A549 treated with CpdA at 1 μM for 4 hours (cell line): Measurements from ENCODE around the gene FAM222B. TPM values are rescaled to one million over a fixed set of nuclear protein-coding genes. Genes with fewer than 3 reads are reported as not detected.

Experiments
- total RNA-seq: library from RNA; stranded (reverse); fragments of 200-300 nt; extraction: Qiagen RNA extraction; gene quantifications from 5 replicates; pipeline ENCODE4 v1.2.3, GENCODE V29; 2022; ENCODE audit warnings: low read depth

FAM222B gene, protein sequence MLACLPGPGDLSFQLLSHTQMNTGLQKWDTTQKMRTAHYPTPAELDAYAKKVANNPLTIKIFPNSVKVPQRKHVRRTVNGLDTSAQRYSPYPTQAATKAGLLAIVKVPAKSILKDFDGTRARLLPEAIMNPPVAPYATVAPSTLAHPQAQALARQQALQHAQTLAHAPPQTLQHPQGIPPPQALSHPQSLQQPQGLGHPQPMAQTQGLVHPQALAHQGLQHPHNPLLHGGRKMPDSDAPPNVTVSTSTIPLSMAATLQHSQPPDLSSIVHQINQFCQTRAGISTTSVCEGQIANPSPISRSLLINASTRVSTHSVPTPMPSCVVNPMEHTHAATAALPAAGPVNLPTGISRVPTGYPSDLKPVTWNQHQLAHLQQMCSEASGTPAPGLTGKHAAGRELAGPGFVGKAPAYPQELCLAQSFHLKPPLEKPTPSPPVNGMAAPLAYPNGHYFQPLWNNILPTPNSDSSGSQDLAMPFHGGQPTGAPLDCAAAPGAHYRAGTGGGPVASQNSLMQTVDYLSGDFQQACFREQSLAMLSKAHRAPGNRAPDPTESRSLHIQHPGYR
- total RNA-seq: 17.4 to 22.4 TPM (median 20.1 TPM) in 5 replicates

DNA sequence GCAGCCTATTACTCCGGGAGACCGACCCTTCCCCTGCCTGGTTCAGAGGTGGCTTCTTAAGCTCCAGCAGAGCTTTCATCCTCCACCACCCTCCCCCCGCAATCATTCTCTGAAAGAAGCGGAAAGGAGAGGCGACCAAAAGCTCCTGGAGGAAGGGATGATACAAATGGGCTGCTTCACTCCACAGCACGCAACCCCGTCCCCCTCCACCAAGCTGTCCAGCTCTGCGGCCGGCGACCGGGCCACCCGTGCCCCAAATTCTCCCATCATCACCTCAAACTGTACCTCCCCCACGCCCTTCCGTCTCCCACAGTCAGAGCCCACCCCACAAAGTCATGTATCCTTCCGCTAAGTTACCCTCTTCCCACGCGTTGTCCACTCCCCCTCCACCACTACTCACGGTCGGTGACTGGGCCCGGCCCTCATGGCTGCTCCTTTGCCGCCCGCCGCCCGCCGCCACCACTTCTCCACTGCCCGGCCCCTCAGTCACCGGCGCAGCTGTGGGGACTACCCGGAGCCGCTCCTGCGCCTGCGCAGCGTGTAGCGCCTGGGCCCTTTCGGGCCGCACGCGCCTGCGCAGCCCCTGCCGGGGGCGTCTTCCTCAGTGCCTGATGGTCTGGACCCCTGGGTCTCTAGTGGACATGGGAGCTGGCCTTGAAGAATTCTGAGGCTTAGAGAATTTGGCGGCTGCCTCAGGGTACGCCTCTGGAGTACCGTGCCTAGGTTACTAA, at the start of gene FAM222B:
Gene FAM222B, minus strand, starts transcription at position 509 of the 731 bp plus-strand sequence. CDS start 76,123 bp downstream, outside the sequence.

DNA sequence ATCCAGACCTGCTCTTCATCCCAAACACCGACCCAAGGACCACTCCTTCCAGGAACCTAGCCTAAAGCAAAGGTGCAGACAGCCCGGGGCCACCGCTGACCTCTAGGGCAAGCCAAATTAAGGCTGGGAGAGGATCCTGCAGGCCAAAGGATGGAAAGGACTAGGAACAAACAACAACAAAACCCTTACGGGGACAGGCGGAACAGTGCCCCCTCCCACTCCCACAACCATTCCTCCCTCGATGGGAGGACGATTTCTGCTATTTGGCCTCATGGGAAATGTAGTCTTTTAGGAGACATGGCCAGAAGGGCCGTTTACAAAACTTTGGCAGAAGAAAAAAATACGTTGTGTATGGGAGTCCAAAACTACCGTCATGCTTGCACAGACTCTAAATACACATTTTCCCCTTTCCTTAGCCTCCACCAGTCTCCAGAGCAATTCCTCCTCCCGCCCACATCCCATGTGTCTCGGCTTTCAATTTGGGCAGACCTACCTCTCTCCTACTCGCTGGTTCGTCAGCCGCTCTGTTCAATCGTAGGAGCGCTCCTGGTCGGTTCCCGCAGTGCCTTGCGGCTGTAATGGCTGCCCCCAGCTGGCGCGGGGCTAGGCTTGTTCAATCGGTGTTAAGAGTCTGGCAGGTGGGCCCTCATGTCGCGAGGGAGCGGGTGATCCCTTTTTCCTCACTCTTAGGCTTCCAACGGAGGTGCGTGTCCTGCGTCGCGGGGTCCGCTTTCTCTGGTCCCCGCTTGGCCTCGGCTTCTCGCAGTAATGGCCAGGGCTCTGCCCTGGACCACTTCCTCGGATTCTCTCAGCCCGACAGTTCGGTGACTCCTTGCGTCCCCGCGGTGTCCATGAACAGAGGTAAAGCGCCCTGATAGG, 12.1 kb upstream of the FAM222B start, which contains the start of gene ERAL1:
Gene ERAL1, plus strand, starts transcription at position 560 of the 879 bp plus-strand sequence. Its CDS starts 19 bp downstream, at position 579.

DNA sequence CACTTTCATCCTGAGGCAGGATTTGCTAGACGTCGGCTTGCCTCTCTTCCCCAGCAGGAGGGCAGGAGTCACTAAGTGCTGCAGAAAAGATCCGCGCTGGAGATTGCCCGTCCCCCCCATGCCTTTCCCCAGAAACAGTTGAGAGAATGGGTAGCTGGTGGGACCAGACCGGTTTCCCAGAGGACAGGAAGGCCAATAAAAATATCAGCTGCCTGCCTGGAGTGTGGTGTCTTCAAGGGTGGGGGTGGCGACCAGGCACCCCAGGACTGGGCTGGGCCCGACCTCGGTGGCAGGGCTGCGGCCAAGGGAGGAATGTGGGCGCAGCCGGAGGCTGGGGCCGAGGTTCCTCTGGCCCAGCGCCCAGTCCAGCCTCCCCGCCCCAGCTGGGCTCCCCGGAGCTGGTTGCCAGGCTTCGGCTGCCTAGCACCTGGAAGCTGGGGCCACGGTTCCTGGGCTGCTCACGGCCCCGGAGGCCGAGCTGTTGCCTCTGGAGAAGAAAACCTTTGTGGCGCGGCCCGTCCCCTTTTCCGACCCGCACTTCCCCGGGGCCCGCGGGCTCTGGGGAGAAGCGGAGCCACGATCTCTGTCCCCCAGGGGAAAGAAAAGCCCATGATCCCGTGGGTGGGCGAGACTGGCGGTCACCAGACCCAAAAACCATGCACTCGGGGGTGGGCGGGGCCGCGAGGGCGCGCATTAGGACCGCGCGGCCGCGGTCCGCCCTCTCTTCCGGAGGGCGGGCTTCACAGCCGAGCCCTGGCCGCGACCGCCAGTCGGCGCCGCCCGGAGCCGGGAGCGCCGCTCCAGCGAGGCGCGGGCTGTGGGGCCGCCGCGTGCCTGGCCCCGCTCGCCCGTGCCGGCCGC, 99.1 kb downstream of the FAM222B start, which contains the start of gene TRAF4:
Gene TRAF4, plus strand, starts transcription at position 769 of the 861 bp plus-strand sequence. CDS start 102 bp downstream, outside the sequence.

DNA sequence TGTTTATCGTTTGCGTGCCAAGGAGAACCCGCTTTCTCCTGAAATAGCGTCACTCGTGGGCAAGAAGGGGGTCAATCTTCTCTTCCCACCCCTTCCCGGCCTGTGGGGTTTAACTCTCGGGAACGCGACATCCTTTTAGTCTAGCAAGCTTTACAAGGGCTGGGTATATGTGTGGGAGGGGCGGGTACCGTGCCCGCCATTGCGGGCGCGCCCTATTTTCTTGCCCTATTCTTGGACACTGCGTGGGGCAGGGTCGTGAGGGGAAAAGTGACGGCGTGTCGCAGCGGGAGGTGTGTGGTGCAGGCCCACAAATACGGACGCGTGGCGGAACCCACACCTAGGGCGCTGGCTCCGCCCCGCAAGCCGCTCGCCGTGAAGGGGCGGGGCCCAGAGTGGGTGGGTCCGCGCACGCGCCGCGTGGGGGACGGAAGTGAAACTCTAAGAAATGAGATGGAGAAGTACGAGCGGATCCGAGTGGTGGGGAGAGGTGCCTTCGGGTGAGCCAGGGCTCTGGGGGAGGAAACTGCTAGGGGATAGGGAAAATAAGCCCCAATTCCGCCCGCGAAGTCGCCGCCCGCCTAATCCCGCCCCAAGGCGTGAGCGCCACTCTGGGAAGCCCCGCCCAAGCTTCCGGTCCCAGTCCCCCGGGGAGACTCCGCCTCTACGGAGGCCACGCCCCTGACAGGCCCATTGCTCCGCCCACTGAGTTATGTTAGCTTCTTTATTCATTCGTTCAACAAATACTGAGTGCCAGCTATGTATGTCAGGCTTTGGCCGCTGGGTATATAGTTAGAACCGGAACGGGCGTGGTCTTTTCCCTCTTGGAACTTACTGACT, 114.0 kb downstream of the FAM222B start, which contains the start of gene NEK8:
Gene NEK8, plus strand, starts transcription at position 425 of the 837 bp plus-strand sequence. Its CDS starts 26 bp downstream, at position 451.

DNA sequence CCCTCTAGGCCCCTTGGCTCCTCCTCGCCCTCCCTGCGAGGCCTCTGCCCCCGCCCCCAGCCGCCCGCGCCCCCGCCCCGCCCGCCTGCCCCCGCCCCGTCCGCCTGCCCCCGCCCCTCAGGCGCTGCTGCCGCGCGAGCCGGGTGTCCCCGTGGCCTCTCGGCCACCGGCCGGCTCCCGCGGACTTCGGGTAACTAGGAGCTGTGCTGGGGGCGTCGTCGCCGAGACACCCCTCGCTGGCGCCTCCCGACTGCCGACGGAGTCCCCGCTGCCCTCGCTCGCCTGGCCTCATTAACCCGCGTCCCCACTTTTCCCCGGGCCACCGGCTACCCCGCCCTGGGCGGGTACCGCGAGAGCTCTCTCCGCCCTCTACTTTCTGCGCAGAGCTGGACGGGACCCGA, 116.4 kb downstream of the FAM222B start, which contains the start of gene TLCD1:
Gene TLCD1, minus strand, starts transcription at position 8 of the 401 bp plus-strand sequence. CDS start 136 bp downstream, outside the sequence.

DNA sequence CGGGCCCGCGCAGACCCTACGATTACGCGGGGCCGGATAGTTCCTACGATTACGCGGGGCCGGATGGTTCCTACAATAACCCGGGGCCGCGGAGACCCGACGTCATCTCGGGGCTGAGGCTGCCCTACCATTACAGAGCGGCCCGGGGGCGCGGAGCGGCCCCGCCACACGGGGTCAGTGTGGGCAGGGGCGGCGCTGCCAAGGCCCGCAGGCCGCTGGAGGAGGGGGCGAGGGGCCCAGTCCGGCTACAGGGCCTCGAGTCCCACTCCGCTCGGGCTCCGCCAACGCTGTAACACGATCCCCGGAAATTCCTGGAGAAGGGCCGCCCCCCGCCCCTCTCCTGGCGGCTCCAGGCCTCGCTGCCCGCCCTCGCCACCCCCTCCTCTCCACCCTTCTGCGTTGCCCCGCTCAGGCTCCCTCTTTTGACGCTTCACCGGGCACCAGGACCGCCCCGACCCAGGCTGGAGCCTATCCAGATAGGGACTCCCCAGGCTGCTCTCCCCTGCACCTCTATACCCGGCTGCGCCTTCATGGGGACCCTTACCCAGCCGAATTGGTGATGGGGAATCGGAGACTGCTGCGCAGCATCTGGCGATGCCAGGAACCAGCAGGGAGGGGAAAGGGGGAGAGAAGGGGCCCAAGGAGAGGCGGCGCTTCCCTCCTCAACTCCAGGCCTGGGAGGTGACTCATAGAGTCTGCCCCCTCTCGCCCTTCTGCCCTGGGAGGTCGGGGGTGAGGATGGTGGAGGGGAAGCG, 124.8 kb downstream of the FAM222B start, which contains the start of gene RAB34:
Gene RAB34, minus strand, starts transcription at position 291 of the 755 bp plus-strand sequence. CDS start 602 bp downstream, outside the sequence.

DNA sequence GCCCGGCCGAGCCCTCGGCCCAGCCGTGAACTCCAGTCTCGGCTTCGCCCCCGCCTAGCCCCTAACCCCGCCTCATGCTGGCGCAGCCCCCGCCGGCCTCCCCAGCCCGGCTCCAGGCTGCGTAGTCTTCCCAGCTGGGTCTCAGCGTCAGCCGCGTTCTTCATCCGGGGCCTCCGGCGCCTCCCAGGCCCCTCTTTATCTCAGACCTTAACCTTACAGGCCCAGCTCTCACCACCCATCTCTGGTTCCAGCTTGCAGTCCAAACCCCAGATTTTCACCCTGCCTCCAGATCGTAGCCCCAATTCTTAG, 130.9 kb downstream of the FAM222B start, which contains the start of gene PROCA1:
Gene PROCA1, minus strand, starts transcription at position 166 of the 309 bp plus-strand sequence. CDS start 228 bp downstream, outside the sequence.

Other genes with a start within 250 kb of the FAM222B start
- gene SPAG5, start 243.8 kb downstream of the FAM222B start, total RNA-seq: 77.5 to 86.2 TPM (median 81.5 TPM) in 5 replicates
- gene RSKR, start 228.6 kb downstream of the FAM222B start, total RNA-seq: 3.4 to 6.2 TPM (median 4.3 TPM) in 5 replicates
- gene BLTP2, start 197.6 kb downstream of the FAM222B start, total RNA-seq: 54.9 to 85.2 TPM (median 59.7 TPM) in 5 replicates
- 80.1 to 93.3 TPM (median 86.3 TPM) in 5 replicates for gene SDF2, start 180.9 kb downstream of the FAM222B start, total RNA-seq
- gene SUPT6H, start 180.6 kb downstream of the FAM222B start, total RNA-seq: 71.8 to 81.6 TPM (median 75.5 TPM) in 5 replicates
- 1.0 to 2.2 TPM (median 1.3 TPM) in 5 replicates for gene PROCA1, start 130.9 kb downstream of the FAM222B start, total RNA-seq
- gene RAB34, start 124.9 kb downstream of the FAM222B start, total RNA-seq: 237 to 279 TPM (median 261 TPM) in 5 replicates
- 1,884 to 2,485 TPM (median 2,244 TPM) in 5 replicates for gene RPL23A, start 122.8 kb downstream of the FAM222B start, total RNA-seq
- gene TLCD1, start 116.6 kb downstream of the FAM222B start, total RNA-seq: 30.6 to 49.5 TPM (median 46.7 TPM) in 5 replicates
- 4.0 to 5.7 TPM (median 4.7 TPM) in 5 replicates for gene NEK8, start 114.0 kb downstream of the FAM222B start, total RNA-seq
- gene TRAF4, start 98.8 kb downstream of the FAM222B start, total RNA-seq: 56.8 to 78.8 TPM (median 75.3 TPM) in 5 replicates
- gene ERAL1, start 12.2 kb upstream of the FAM222B start, total RNA-seq: 71.7 to 92.3 TPM (median 89.0 TPM) in 5 replicates
- gene FLOT2, start 54.9 kb upstream of the FAM222B start, total RNA-seq: 64.3 to 77.1 TPM (median 74.3 TPM) in 5 replicates
- 5.2 to 6.4 TPM (median 6.0 TPM) in 5 replicates for gene DHRS13, start 60.3 kb upstream of the FAM222B start, total RNA-seq
- 31.8 to 37.5 TPM (median 36.2 TPM) in 5 replicates for gene PHF12, start 108.7 kb upstream of the FAM222B start, total RNA-seq
- gene SEZ6, start 163.2 kb upstream of the FAM222B start, total RNA-seq: 0.18 TPM in 1 of 5 replicates, not detected in the others
- gene PIPOX, start 200.4 kb upstream of the FAM222B start, total RNA-seq: 0.13 to 0.20 TPM (median 0.16 TPM) in 3 of 5 replicates, not detected in the others